HK-2 (cell line): Measurements from ENCODE around the gene HLA-DRB5.
"Not testable (repeated sequence)": the region's sequence is repeated elsewhere in the genome, so short reads cannot be mapped to it uniquely, and the experiment has no call there.

Experiments
- DNase-seq: peaks from one replicate; pipeline ENCODE4 v3.0.0-alpha.2; 2018; ENCODE audit not compliant: unreplicated experiment

Gene HLA-DRB5

DNA sequence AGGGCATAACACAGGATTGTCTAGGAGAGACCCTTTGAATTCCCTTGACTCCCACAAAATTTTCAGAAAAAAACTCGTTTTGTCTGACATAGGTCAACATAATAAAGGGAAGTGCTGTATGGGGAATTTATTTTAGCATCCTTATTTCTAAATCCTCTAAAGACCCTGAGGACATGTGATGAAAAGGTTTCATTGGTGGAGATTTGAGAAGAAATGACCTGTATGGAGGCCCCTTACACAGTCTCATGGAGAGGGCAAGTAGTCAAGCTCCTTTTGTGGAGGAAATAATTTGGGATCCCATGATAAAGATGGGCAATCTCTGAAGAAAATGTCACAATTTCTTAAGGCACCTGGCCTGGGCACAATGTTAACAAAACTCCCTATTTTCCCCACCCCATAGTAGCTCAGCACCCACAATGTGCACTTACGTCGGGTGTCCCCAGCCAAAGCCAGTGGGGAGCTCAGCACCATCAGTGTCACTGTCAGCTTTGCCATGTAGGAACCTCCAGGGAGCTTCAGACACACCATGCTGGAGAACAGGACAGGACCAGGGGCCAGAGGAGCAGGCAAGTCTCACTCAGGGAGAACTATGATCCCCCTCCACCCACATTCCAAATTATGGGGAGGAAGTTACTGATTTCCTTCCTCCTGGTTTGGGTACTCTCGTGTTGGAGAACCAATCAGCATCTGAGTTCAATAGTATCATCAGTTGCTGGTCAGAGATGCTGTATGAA is at the start of gene HLA-DRB5:
HLA-DRB5 (minus strand) TSS at position 591 of the 734 bp plus-strand sequence; CDS start at position 528, 63 bp downstream.
- no peak for DNase-seq

GRCh38 chr6:32578962-32579361 is 48.9 kb upstream of the HLA-DRB5 start:
- DNase-seq: no peak

DNA sequence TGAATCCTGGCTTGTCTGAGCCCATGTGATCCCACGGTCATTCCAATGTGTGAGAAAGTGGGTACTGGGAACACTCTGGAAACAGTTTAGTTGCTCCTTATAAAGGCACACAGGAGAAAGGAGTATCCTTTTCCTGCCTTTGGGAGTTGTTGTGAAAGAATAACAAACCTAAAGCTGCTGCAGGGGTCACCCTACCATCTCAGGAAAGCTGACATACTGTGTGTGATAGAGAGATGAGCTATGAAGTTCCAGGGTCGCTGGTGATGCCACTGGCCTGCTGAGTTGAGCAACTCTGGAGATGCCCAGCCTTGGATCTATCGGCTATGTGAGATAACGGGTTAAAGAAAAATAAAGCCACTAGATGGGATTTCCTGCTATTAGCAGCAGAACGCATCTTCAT is 47.4 kb upstream of the HLA-DRB5 start:
- not testable (repeated sequence) for DNase-seq

GRCh38 chr6:32576250-32576649 is 46.2 kb upstream of the HLA-DRB5 start:
- no peak for DNase-seq

GRCh38 chr6:32570363-32570905 is 40.3 kb upstream of the HLA-DRB5 start:
- no peak for DNase-seq

DNA sequence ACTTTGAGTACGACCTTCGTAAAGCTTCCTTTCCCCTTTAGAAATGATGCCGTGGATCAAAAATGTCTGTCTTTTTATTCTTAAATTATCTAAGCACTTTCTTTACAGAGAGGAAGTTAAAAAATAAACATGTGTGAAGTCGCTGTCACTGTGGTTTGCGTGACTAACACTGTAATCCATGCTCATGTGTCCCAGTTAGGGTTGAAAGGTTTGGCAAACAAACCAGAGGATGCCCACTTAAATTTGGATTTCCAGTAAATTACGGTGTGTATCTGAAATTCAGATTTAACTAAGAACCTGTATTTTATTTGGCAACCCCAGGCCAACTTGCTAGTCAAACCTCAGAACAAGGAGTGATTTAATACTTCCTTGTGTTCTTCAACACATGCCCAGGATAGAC is 38.5 kb upstream of the HLA-DRB5 start:
- no peak for DNase-seq

GRCh38 chr6:32566957-32567356 is 36.9 kb upstream of the HLA-DRB5 start:
- no peak for DNase-seq

DNA sequence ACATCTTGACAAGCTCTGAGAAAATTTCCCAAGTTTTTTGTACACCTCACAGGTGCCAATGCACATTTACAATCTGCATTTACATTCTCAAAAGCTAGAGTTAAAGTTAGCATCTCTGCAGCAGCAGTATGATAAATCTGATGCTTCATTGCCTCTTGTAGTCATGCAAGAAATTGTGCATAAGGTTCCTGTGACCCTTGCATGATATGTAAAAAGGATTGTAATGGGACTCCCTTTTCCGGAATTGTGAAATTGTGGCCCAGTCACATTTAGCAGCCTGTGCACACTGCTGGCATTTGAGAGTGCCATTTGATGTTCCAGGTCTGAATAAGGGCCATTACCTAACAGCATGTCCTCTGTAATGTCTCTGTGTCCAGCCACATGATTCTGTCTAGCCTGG is 35.4 kb upstream of the HLA-DRB5 start:
- no peak for DNase-seq

- DNase-seq: no peak
Measured at GRCh38 chr6:32562940-32563339, 32.9 kb upstream of the HLA-DRB5 start.

GRCh38 chr6:32559747-32560146 is 29.7 kb upstream of the HLA-DRB5 start:
- DNase-seq: no peak

- no peak for DNase-seq
Measured at GRCh38 chr6:32558426-32559057, 28.5 kb upstream of the HLA-DRB5 start.

GRCh38 chr6:32554116-32554965 is 24.3 kb upstream of the HLA-DRB5 start:
- DNase-seq: no peak

DNA sequence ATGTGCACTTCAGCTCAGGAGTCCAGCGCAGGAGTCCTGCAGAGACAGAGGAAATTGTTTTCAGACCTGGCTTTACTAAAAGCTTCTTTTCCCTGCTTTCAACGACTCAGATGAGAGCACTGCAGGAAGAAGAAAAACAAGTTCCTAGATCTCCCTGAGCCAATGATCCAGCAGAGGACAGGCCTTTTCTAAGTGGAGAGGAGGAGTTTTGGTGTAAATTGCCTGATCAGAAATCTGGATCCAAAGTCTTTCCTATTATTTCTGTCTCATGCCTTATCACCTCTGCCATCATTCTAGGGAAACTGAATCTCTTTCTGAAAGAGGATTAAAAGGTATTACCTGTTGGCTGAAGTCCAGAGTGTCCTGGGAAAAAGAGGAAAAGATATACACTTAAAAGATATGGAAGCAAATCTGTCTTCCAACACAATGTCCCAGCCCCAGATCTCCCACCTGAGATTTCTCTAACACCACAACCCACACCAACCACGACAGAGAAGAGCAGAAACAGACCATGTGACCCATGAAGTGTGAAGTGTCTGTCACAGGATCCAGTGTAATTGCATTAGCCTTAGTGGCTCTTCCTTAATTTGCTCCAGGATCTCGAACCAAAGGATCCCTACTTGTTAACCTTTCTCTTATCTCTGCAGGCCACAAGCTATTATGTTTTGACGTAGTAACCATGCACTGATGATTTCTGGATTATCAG is 23.1 kb upstream of the HLA-DRB5 start:
- DNase-seq: no peak

DNA sequence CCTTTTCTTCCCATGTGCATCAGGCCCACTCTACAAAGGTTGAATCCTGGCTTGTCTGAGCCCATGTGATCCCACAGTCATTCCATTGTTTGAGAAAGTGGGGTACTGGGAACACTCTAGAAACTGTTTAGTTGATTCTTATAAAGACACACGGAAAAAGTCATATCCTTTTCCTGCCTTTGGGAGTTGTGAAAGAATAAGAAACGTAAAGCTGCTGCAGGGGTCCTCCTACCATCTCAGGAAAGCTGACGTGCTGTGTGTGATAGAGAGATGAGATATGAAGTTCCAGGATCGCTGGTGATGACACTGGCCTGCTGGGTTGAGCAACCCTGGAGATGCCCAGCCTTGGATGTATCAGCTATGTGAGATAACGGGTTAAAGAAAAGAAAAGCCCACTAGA is 21.3 kb upstream of the HLA-DRB5 start:
- DNase-seq: no peak

DNA sequence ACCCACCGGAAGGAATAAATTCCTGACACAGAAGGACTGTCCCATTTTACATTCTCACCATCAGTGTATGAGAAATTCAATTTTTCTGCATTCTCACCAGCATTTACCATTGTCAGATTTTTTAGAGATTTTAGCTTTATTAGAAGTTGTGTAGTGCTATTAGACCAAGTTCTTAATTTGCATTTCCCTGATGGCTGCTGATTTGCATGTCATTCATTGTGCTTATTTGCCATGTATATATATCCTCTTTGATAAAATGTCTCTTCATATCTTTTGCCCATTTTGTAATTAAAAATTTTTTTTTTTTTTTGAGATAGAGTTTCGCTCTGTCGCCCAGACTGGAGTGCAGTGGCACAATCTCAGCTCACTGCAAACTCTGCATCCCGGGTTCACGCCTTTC is 9.8 kb upstream of the HLA-DRB5 start:
- DNase-seq: no peak

DNA sequence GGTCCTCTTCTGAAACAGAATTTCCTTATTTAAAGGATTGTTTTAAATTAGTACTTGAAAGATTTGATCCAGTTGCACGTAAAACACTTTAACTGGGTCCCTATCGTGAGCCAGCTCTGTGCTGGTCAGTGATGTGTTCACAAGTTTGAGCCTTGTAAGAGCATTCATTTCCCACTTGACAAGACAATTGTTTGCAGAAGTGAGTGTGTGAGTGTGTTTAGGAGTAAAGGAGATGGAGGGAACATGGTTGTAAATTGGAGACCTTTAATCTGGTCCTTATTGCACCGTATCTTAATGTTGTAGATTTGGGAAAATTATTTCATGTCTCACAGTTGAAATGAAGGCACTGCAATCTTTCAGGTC is 325 bp upstream of the HLA-DRB5 start:
- not testable (repeated sequence) for DNase-seq

DNA sequence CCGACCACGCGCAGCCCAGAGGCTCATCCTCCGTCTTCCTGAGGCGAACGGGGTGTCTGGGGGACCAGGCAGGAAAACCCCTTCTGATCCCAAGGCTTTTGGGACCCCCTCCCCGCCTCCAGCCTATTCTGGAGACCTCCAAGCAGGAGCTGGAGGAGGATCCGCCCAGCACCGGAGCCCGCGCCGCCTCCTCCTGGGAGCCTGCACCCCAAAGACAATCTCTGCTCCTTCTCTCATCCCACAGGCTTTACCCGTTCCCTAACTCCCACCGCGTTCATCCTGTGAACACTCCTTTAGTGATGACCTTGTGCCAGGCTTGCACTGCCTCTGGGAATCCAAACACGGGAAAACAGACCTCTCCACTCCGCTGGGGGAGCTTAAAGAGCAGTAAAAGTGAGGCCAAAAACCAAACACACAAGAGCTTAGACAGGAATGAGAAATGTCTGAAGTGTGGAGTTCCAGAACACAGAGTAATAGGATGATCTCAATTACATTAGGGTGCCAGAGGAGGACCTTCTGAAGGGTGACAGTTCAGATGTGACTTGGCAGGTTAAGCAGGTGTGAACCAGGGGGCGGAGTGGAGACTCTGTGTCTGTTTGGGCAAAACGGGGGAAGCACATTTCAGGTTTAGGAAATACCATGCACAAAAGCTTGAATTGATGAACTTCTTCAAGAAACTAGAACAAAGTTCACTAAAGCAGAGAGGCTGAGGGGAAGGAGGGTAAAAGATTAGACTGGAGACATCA is 7.6 kb downstream of the HLA-DRB5 start:
- no peak for DNase-seq

DNA sequence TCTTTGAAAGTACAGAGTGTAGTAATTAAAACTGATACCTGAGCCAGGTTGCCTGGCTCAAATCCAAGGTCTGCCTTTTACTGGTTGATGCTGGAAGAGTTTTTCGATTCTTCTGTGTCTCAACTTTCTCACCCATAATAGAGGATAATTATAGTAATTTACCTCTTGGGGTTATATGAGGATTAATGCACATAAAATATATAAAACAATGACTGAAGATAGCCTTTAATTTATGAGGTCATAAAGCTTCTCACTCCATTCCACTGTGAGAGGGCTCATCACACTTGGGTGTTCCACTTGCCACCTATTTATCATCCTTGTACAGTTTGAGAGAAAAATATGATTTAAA is 10.2 kb downstream of the HLA-DRB5 start:
- no peak for DNase-seq

DNA sequence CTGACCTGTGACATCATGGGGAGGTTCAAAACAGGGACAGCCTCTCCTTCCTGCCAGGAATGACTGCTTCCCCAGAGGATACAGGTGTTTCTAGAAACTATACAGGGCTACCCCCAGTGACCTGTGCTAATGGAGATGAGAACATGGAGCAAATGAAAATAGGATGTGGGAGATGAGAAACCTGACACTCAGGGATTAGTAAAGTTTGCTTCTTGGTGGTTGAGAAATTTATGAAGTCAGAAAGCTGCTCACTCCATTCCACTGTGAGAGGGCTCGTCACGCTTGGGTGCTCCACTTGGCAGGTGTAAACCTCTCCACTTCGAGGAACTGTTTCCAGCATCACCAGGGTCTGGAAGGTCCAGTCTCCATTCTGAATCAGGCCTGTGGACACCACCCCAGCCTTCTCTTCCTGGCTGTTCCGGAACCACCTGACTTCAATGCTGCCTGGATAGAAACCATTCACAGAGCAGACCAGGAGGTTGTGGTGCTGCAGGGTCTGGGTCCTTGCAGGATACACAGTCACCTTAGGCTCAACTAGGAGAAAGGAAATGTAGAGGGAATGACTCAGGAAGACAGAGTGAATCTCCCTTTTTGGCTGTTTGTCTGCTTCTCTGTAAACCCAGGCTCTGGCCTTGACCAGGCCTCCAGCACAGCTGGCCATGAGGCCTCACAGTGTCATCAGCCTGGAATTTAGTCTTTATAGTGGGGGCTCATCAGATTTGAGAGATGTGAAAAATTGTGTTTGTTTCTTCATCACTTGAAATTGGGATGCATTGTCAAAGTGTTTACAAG is 10.8 kb downstream of the HLA-DRB5 start:
- DNase-seq: no peak
